HG02852 (cell line): ENCODE data around the gene POLDIP3.
"Not testable (repeated sequence)": the region's sequence is repeated elsewhere in the genome, so short reads cannot be mapped to it uniquely, and the experiment has no call there.

Source experiments
- ATAC-seq: cut with Tn5 transposase; IDR thresholded peaks from one replicate; pipeline ENCODE4 v1.9.1; 2021; ENCODE audit warnings: mild to moderate bottlenecking, moderate library complexity; ENCODE audit not compliant: unreplicated experiment

The POLDIP3 gene

DNA sequence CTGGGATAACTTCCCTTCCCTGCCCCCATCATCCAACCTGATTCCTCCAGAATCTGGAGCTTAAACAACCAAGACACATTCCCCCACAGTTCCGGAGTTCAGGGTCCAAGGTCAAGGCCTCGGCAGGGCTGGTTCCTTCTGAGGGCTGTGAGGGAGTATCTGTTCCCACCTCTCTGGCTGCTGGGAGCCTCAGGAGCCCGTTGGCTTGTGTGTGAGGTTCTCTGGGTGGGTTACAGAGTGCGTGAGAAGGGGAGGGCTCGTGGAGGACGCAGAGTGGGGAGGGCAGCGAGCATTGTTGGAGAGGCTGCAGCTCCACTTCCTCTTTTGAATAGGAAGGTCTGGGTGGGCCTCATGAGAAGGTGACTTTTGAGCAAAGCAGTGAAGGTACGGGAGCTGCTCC, 52.4 kb downstream of the POLDIP3 start:
- no peak for ATAC-seq

DNA sequence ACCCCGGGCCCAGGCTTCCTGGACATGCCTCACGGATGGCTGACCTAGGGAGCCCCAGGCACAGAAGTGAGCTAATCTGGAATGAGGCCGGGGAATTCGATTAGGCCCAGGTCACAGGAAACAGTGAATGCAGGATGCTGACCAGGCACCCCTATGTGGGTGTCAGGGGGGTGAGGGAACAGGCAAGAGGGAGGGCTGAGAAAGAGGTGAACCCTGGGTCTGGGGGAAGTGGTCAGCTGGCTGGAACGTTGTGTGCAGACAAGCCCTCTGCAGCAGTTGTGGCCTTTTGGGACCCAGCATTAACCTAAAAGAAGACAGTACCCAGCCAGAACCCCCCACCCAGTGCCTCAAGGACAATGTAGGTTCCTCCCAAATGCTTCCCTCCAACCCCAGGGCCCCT, 52.8 kb downstream of the POLDIP3 start:
- no peak for ATAC-seq

DNA sequence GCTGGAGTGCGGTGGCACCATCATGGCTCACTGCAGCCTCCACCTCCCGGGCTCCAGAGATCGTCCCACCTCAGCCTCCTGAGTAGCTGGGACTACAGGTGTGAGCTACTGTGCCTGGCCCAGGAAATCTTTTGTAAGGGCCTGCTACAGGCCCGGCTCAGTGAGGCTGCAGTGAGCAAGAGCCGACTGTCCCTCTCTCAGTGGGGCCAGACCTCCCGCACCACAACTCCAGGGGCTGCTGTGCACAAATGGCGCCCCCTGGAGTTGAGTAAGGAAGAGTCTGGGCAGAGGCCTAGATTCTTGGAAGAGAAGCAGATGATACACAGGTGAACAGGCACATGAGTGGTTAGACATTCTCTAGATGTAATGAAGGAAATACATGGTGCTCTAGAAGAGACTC, 53.9 kb downstream of the POLDIP3 start:
- no peak for ATAC-seq

DNA sequence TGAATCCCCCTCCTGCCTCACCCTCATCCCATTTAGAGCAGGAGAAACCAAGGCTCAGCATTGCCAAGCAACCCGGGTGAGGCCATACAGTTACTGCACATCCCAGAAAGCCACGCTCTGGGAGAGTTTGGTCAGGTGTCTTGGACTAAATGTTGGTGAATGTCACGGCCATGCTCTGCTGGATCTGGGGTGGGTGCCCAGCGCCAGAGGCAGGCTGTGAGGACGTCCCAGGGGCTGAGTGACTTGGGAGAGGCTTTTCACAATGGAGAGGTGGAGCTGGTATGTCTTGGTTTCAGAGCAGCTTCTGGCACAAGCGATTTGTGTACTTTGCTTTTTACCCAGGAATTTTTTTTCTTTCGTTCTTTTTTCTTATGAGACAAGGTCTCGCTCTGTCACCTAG, 54.3 kb downstream of the POLDIP3 start:
- ATAC-seq, result no peak

DNA sequence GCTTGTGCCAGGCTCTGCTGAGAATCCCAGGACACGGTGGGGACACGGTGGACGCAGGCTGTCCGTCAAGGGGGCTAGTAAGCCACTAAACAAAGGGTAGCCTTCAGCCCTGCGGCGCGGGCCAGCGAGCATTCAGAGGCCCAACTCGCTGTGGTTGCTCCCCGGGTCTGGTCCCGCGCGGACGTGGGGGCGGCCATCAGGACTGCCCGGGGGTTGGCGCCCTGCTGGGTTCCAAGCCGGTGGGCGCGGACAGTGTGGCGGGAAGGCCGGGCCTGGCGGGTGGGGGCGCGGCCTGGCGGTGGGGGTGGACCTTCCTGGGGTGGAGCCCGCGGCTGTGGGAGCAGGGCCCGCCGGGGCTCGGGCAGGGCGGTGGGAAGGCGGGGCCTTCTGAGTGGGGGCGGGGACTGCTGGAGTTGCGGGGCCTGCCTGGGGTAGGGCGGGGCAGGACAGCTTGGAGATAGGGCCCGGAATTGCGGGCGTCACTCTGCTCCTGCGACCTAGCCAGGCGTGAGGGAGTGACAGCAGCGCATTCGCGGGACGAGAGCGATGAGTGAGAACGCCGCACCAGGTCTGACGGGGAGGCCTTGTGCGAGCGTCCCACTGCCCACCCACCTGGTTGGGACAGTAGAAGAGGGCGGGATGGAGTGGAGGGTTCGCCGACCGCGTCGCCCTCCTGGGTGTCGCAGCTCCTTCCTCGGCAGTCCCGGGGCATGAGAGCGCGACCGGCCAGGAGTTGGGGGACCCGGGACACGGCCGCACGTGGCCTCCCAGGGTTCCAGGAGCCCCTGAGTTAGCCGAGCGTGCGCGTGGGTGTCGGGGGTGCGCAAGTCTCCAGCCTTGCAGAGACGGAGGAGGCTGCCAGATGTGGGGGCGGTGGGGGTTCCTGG, 61.0 kb downstream of the POLDIP3 start, which contains the start of gene SERHL2:
Gene SERHL2, plus strand, starts transcription at position 482 of the 887 bp plus-strand sequence. Its CDS starts 65 bp downstream, at position 547.
- ATAC-seq, result peak; percentile 57

DNA sequence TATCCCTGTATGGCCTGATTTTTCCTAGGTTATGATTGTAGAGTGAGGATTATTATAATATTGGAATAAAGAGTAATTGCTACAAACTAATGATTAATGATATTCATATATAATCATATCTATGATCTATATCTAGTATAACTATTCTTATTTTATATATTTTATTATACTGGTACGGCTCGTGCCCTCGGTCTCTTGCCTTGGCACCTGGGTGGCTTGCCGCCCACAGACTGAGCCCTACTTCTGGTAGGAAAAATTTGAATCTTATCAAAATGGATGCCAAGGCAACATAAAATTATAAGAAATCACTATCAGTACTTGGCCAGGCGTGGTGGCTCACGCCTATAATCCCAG, 62.4 kb downstream of the POLDIP3 start:
- not testable (repeated sequence) for ATAC-seq

DNA sequence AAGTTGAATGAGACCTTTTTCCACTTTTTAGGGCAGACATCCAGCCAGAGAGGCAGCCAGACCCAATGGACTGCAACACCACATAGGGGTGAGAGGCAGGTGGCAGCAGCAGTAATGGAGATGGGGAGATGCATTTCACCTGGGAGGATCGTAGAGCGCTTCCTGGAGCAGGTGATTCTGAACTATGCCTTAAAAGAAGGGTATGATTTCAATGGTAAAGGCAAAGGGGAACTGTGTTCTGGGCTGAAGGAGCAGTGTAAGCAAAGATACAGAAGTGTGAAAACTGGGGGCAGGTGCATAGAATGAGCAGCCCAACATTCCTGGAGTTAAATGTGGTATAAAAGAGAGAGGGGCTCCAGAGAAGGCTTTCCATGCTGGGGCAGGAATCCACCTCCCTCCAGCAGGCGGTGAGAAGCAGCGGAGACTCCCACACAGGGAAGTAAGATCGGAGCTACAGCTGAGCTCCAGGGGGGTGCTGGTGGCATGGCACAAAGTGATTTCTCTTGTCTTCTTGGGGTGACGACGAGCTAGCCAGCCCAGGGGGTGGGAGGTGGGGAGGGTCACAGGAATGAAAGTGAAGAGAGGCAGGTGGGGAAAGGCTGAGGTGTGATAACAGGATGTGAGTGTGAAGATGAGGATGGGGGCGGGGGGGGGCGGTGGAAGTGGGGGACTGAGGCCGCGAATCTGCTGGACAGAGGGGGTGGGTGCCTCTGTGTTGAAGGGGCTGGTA, 65.2 kb downstream of the POLDIP3 start:
- no peak for ATAC-seq

DNA sequence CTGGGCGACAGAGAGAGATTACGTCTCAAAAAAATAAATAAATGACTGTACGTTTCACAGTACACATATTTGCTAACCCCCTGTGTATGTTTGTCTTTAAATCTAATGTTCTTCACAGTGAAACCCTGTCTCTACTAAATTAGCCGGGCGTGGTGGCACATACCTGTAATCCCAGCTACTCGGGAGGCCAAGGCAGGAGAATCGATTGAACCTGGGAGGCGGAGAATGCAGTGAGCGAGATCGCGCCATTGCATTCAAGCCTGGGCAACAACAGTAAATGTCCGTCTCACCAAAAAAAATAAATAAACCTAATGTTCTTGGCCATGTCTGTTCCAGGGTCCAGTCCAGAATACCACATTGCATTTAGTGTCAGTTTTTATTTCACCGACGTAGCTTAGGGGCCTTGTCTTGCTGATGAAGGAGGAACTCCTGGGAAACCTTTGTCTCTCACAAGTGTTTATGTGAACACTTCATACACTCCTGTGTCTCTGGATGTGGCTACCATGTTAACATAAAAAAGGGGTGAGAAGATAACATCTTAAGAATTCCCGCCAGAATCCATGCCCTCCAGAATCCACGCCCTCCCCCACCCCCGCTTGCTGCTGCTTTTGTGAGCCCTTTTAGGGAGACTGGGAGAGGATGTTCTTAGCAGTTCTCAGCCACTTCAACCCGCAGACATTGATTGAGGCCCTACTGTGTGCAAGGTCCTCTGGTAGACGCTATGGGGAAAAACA, 65.9 kb downstream of the POLDIP3 start:
- ATAC-seq, result no peak

DNA sequence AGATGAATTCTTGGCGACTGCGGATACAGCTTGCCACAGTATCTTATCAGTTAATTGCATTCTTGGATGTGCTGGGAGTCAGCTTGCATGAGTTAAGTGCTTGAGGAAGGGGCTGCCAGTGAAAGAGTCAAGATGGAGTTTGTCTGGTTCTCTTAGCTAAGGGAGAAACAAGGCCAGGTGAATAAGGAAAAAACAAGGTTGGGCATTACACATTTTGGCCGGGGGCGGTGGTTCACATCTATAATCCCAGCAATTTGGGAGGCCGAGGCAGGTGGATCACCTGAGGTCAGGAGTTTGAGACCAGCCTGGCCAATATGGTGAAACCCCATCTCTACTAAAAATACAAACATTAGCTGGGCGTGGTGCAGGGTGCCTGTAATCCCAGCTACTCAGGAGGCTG, 66.6 kb downstream of the POLDIP3 start:
- ATAC-seq, result not testable (repeated sequence)

DNA sequence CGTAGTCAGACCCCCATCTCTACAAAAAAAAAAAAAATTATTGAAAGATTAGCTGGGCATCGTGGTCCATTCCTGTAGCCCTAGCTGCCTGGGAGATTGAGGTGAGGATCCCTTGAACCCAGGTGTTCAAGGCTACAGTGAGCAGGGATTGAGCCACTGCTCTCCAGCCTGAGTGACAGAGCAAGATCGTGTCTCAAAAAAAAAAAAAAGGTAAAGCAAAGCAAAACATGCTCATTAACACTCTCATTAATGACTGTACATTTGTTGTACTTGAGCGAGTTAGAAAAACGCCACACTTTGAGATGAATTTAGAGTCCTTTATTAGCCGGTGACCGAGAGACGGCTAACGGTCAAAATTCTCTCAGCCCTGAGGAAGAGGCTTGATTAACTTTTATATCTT, 67.1 kb downstream of the POLDIP3 start:
- no peak for ATAC-seq

DNA sequence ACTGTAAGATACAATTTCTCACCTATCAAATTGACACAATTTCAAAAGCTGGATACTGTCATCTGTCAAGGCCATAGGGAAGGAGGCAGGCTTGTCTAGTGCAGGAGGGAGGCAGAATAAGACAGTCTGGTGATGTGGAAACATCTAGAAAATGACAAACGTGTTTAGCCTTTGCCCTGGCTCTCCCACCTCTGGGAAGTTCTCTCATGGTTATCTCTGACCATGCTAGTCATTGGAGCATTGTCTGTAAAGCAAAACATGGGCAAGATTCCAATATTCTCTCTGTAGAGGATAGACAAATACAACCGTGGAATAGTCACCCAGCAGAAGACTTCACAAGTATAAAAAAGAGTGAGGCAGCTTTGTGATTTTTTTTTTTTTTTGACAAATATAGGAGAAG, 70.0 kb downstream of the POLDIP3 start:
- no peak for ATAC-seq

DNA sequence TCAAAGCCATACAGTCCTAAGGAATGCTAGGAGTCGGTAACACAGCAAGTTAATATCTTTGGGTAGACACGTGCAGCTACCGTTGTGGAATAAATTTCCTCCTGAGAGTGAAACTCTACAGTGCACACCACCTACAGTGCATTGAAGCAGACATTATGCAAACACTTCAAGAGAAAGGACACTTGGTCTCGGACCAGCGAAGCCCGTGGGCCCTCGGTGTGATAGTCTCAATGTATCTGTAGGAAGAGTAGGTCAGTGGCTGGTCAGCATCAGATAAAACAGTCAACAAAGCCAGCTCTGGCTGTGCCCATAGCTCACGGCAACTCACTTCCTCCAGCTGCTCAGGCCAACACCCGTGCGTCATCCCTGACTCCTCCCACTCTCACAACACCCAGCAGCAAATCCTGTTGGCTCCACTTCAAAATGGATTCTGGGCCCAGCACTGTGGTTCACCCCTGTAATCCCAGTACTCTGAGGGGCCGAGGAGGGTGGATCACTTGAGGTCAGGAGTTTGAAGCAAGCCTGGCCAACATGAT, 75.4 kb downstream of the POLDIP3 start:
- not testable (repeated sequence) for ATAC-seq

DNA sequence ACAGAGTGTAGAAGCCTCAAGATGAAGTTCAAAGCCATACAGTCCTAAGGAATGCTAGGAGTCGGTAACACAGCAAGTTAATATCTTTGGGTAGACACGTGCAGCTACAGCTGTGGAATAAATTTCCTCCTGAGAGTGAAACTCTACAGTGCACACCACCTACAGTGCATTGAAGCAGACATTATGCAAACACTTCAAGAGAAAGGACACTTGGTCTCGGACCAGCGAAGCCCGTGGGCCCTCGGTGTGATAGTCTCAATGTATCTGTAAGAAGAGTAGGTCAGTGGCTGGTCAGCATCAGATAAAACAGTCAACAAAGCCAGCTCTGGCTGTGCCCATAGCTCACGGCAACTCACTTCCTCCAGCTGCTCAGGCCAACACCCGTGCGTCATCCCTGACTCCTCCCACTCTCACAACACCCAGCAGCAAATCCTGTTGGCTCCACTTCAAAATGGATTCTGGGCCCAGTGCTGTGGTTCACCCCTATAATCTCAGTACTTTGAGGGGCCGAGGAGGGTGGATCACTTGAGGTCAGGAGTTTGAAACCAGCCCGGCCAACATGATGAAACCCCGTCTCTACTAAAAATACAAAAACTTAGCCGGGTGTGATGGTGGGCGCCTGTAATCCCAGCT, 77.4 kb downstream of the POLDIP3 start:
- ATAC-seq, result peak; percentile 52

DNA sequence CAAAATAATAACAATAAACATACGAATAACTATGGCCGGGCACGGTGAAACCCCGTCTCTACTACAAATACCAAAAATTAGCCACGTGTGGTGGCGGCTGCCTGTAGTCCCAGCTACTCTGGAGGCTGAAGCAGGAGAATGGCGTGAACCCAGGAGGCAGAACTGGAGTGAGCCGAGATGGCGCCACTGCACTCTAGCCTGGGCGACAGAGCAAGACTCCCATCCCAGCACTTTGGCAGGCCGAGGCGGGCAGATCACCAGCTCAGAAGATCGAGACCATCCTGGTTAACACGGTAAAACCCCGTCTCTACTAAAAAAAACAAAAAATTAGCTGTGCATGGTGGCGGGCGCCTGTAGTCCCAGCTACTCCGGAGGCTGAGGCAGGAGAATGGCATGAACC, 78.0 kb downstream of the POLDIP3 start:
- not testable (repeated sequence) for ATAC-seq

DNA sequence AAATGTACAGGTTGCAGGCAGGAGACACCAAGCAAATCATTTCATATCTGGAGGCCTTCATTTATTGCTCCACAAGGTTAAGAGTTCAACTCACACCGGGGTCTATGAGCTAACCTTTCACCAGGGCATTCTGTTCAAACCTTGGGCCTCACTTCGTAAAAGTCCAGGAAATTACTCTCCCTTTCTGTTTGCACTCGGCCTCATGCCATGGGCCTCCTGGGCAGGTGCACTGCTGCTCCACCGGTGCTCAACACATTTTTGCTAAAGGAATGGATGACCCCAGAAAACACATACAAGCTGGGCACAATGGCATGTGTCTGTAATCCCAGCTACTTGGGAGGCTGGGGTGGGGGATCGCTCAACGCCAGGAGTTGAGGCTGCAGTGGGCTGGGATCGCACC, 78.5 kb downstream of the POLDIP3 start:
- no peak for ATAC-seq

DNA sequence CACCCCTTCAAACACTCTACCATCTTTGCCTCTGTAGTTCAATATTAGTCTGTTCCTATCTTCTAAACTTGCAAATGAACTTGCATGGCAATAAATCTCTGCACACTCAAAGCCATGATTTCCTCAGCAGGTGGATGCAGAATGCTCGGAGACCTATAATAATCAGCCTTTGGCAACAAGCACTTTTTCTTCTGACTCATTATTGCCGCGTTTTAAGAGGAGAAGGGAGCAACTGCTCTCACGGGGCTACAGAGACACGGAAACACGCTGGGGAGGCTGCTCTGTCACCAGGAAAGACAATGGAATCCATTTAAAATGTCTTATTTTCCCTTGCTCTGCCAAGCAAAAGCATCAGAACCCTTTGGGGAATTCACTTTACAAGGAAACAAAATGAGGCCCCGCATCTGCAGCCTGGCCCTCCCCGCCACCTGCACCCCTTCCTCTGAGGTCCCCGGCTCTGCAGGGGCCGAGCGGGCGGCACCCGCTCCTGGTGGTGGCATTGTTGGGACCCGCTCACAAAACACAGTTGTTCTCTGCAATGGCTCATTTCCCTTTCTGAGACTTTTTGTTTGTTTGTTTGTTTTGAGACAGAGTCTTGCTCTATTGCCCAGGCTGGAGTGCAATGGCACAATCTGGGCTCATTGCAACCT, 79.5 kb downstream of the POLDIP3 start:
- ATAC-seq, result not testable (repeated sequence)
